Parathyroid adenoma (tissue), 2 donors: ENCODE results near the gene CCL19.

Source experiments
- H2AFZ ChIP-seq: fragments of 300-600 bp; sonication (generic); one replicate; pipeline ENCODE4 v1.7.0; 2017; ENCODE audit warnings: antibody characterized with exemption, mild to moderate bottlenecking
- H3K27ac ChIP-seq: fragments of 300-600 bp; sonication (generic); one replicate; pipeline ENCODE4 v1.7.0; 2017
- H3K27me3 ChIP-seq: fragments of 300-600 bp; sonication (generic); one replicate; pipeline ENCODE4 v1.7.0; 2017; ENCODE audit warnings: low read length; ENCODE audit not compliant: control insufficient read depth, insufficient read depth
- H3K36me3 ChIP-seq: fragments of 300-600 bp; sonication (generic); one replicate; pipeline ENCODE4 v1.7.0; 2017; ENCODE audit warnings: low read length; ENCODE audit not compliant: control insufficient read depth, insufficient read depth
- H3K4me1 ChIP-seq: fragments of 300-600 bp; sonication (generic); one replicate; pipeline ENCODE4 v1.7.0; 2017; ENCODE audit warnings: control low read depth
- H3K4me2 ChIP-seq: fragments of 300-600 bp; sonication (generic); one replicate; pipeline ENCODE4 v1.7.0; 2017; ENCODE audit warnings: low read length
- H3K4me3 ChIP-seq: fragments of 300-600 bp; sonication (generic); one replicate; pipeline ENCODE4 v1.7.0; 2017; ENCODE audit warnings: low read depth, low read length
- H3K79me2 ChIP-seq: fragments of 300-600 bp; sonication (generic); one replicate; pipeline ENCODE4 v1.7.0; 2017; ENCODE audit warnings: control low read depth
- H3K9ac ChIP-seq: fragments of 300-600 bp; sonication (generic); one replicate; pipeline ENCODE4 v1.7.0; 2017; ENCODE audit warnings: mild to moderate bottlenecking
- H3K9me3 ChIP-seq: fragments of 300-600 bp; sonication (generic); one replicate; pipeline ENCODE4 v1.7.0; 2017; ENCODE audit warnings: low read length; ENCODE audit not compliant: control insufficient read depth
- TF ChIP-seq, protein P1 (sequence below): fragments of 300-600 bp; sonication (generic); IDR thresholded peaks from one replicate; pipeline ENCODE4 v1.7.0; 2017; ENCODE audit warnings: antibody characterized with exemption, mild to moderate bottlenecking
- donor health status: primary hyperparathyroidism.

CCL19 gene

DNA sequence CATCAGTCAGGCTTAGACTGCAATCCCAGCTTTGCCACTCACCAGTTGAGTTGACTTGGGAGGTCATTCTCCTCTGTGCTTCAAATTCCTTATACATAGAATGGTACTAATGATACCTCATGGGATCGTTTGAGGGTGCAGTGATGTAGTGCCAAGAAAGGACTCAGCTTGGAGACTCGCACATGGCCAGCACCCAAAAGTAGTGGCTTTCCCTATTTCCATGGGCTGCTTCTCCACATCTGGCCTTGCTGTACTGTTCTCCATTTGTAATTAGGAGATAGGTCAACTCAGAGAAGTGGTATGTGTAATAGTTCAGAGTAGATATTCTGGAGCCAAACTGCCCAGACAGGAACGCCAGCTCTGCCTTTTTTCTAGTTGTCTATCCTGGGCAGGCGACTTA, 5.5 kb downstream of the CCL19 start:
- no peak overlapping the region for H3K4me2 ChIP-seq
- no peaks in the 10 kb centered on the region for H3K27me3 ChIP-seq
- no peaks in the 10 kb centered on the region for H3K36me3 ChIP-seq
- H2AFZ ChIP-seq = no peak overlapping the region
- H3K9me3 ChIP-seq = no peaks in the 10 kb centered on the region
- H3K9ac ChIP-seq = no peak overlapping the region
- no peak overlapping the region for H3K4me3 ChIP-seq
- no peak overlapping the region for H3K27ac ChIP-seq
- TF ChIP-seq, protein P1, sequence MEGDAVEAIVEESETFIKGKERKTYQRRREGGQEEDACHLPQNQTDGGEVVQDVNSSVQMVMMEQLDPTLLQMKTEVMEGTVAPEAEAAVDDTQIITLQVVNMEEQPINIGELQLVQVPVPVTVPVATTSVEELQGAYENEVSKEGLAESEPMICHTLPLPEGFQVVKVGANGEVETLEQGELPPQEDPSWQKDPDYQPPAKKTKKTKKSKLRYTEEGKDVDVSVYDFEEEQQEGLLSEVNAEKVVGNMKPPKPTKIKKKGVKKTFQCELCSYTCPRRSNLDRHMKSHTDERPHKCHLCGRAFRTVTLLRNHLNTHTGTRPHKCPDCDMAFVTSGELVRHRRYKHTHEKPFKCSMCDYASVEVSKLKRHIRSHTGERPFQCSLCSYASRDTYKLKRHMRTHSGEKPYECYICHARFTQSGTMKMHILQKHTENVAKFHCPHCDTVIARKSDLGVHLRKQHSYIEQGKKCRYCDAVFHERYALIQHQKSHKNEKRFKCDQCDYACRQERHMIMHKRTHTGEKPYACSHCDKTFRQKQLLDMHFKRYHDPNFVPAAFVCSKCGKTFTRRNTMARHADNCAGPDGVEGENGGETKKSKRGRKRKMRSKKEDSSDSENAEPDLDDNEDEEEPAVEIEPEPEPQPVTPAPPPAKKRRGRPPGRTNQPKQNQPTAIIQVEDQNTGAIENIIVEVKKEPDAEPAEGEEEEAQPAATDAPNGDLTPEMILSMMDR = no peak
- no peaks in the 10 kb centered on the region for H3K79me2 ChIP-seq
- no peaks in the 10 kb centered on the region for H3K4me1 ChIP-seq

DNA sequence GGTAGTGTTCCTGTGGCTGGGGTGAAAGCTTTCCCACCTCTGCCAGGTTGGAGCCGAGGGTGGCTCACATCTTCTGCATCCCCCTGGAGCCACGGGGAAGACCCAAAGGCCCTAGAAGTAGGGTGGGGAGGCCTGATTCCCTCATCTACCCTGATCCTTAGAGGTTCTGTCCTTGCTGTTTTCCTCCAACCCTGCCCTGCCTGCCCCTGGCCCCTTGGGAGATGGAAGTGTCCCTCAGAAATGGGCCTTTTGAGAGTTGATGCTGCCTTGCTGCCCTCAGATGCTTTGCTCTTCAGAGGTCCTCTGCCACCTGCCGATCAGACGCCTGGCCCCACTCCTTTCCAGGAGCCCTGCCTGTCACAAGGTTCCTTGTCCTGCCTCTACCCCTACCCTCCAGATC, 6.3 kb downstream of the CCL19 start:
- no peak overlapping the region for H3K27ac ChIP-seq
- TF ChIP-seq, protein P1 = no peak

DNA sequence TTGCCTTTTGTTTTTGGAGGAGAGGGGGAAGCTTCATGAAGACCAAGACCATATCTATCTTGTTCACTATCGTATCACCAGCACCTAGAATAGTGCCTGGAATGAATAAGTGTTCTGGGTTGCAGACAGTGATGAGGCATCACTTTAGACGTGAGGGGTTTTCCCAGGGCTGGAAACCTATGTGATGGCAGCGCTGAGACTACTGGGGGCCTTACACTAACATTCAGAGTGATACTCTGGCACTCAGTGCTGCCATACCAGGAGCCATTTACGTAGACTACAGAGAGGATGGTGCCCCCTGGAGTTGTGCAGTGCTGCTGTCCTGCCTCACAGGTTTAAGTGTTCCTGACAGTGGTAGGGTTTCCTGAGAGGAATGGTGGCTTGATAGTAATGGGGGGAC, 6.9 kb downstream of the CCL19 start:
- H3K9ac ChIP-seq = no peak overlapping the region

More for the DNA sequence above, 6.3 kb downstream of the CCL19 start:
- H2AFZ ChIP-seq = no peak overlapping the region
- no peaks in the 10 kb centered on the region for H3K4me1 ChIP-seq
- H3K27me3 ChIP-seq = no peaks in the 10 kb centered on the region
- H3K79me2 ChIP-seq = no peaks in the 10 kb centered on the region
- no peaks in the 10 kb centered on the region for H3K9me3 ChIP-seq
- H3K4me2 ChIP-seq = no peak overlapping the region
- H3K9ac ChIP-seq = no peak overlapping the region
- no peak overlapping the region for H3K4me3 ChIP-seq
- no peaks in the 10 kb centered on the region for H3K36me3 ChIP-seq

DNA sequence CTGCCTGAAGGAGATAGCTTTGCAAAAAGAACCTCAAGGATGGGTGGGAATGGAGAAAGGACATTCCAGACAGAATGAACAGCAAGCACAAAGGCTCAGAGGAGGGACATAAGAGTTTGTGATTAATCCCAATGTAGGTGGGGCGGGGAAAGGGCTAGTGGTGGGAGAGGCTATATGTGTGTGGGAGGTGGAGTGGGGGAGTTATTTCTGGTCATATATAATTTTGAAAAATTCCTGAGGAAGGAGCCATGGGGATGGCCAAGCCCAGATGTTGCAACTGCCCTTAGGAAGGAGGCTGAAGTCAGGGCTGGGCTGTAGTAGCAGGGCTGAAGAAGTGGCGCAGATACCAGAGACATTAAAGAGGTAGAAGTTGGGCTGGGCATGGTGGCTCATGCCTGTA, 15.2 kb downstream of the CCL19 start:
- no peaks in the 10 kb centered on the region for H3K4me1 ChIP-seq
- H3K9me3 ChIP-seq = no peaks in the 10 kb centered on the region
- no peaks in the 10 kb centered on the region for H3K27me3 ChIP-seq
- H3K4me3 ChIP-seq = no peak overlapping the region
- no peak overlapping the region for H2AFZ ChIP-seq
- H3K9ac ChIP-seq = no peak overlapping the region
- no peak overlapping the region for H3K27ac ChIP-seq
- H3K4me2 ChIP-seq = no peak overlapping the region
- TF ChIP-seq, protein P1 = no peak
- H3K36me3 ChIP-seq = no peaks in the 10 kb centered on the region
- H3K79me2 ChIP-seq = no peaks in the 10 kb centered on the region

More for the DNA sequence above, 6.9 kb downstream of the CCL19 start:
- no peaks in the 10 kb centered on the region for H3K27me3 ChIP-seq
- no peaks in the 10 kb centered on the region for H3K79me2 ChIP-seq
- H3K9me3 ChIP-seq = no peaks in the 10 kb centered on the region
- H3K4me3 ChIP-seq = no peak overlapping the region
- TF ChIP-seq, protein P1 = no peak
- no peaks in the 10 kb centered on the region for H3K36me3 ChIP-seq
- no peak overlapping the region for H3K27ac ChIP-seq
- H2AFZ ChIP-seq = no peak overlapping the region
- H3K4me2 ChIP-seq = no peak overlapping the region
- H3K4me1 ChIP-seq = no peaks in the 10 kb centered on the region

DNA sequence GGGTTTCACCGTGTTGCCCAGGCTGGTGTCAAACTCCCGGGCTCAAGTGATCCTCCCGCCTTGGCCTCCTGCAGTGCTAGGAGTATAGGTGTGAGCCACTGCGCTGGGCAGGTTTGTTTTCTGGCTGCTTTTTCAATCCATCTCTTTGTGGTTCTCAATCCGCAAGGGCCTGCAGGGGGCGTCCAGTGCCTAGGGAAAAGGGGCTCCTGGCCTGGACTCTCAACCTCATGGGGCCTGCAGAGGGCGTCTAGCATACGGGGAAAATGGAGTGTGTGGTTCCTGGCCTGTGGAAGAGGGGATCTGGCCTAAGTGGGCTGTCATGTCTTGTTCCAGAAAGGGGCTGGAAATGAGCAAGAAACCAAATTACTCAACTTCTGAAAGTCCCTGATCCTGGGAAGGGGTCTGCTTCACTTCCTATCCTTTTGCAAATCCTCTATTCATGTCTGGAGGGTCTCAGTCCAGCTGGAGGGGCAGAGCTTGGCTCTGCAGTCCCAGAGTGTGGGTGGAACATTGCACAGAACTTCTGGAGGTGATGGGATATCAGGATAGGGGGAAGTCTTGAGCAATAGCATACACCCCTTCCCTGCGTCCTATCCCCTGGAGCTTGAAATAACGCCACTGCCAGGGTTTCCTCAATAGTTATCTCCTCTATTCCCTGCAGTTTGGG, 15.9 kb downstream of the CCL19 start:
- TF ChIP-seq, protein P1 = peak; percentile 26
- H3K4me1 ChIP-seq = no peaks in the 10 kb centered on the region
- no peaks in the 10 kb centered on the region for H3K36me3 ChIP-seq
- H3K9ac ChIP-seq = no peak overlapping the region
- no peaks in the 10 kb centered on the region for H3K27me3 ChIP-seq
- H3K27ac ChIP-seq = no peak overlapping the region
- H3K4me2 ChIP-seq = no peak overlapping the region
- no peak overlapping the region for H3K4me3 ChIP-seq
- H2AFZ ChIP-seq = no peak overlapping the region
- no peaks in the 10 kb centered on the region for H3K9me3 ChIP-seq
- H3K79me2 ChIP-seq = no peaks in the 10 kb centered on the region
